ENCODE data around the gene GCLM.
"Not testable (repeated sequence)": the region's sequence is repeated elsewhere in the genome, so short reads cannot be mapped to it uniquely, and the experiment has no call there.

The GCLM gene

GRCh38 chr1:93937997-93938396 lies 28.8 kb upstream of the GCLM start:
- no peak overlapping the region for H3K4me3 ChIP-seq (replicated peaks; ENCODE audit: low read depth, low read length)
- TF ChIP-seq CTCF (IDR thresholded peaks at IDR 0.05; ENCODE audit: low read depth, low read length, missing control alignments): no peak
- no peak for DNase-seq (ENCODE audit: extremely low read depth, low read depth)

GRCh38 chr1:93925206-93925605 lies 16.0 kb upstream of the GCLM start:
- DNase-seq (ENCODE audit: extremely low read depth, low read depth): no peak
- no peak for TF ChIP-seq CTCF (IDR thresholded peaks at IDR 0.05; ENCODE audit: low read depth, low read length, missing control alignments)
- H3K4me3 ChIP-seq (replicated peaks; ENCODE audit: low read depth, low read length): no peak overlapping the region

- no peak for TF ChIP-seq CTCF (IDR thresholded peaks at IDR 0.05; ENCODE audit: low read depth, low read length, missing control alignments)
- H3K4me3 ChIP-seq (replicated peaks; ENCODE audit: low read depth, low read length): no peak overlapping the region
- DNase-seq (ENCODE audit: extremely low read depth, low read depth): no peak
Observed at GRCh38 chr1:93919780-93920179, 10.6 kb upstream of the GCLM start.

GRCh38 chr1:93917302-93917701 lies 8.1 kb upstream of the GCLM start:
- no peak for TF ChIP-seq CTCF (IDR thresholded peaks at IDR 0.05; ENCODE audit: low read depth, low read length, missing control alignments)
- DNase-seq (ENCODE audit: extremely low read depth, low read depth): no peak
- no peak overlapping the region for H3K4me3 ChIP-seq (replicated peaks; ENCODE audit: low read depth, low read length)

- DNase-seq (ENCODE audit: extremely low read depth, low read depth); H3K4me3 ChIP-seq (replicated peaks; ENCODE audit: low read depth, low read length): not testable (repeated sequence)
Observed at GRCh38 chr1:93910880-93911279, 1.6 kb upstream of the GCLM start.

GRCh38 chr1:93910305-93910704 lies 1.1 kb upstream of the GCLM start:
- no peak for TF ChIP-seq CTCF (IDR thresholded peaks at IDR 0.05; ENCODE audit: low read depth, low read length, missing control alignments)
- H3K4me3 ChIP-seq (replicated peaks; ENCODE audit: low read depth, low read length): no peak overlapping the region

GRCh38 chr1:93908394-93909145 lies 660 bp downstream of the GCLM start:
- no peak for TF ChIP-seq CTCF (IDR thresholded peaks at IDR 0.05; ENCODE audit: low read depth, low read length, missing control alignments)
- peak overlapping the region; percentile 72 for H3K4me3 ChIP-seq (replicated peaks; ENCODE audit: low read depth, low read length)
- no peak for DNase-seq (ENCODE audit: extremely low read depth, low read depth)

More at GRCh38 chr1:93910305-93910704, 1.1 kb upstream of the GCLM start:
- DNase-seq (ENCODE audit: extremely low read depth, low read depth): no peak

All from HFF-Myc (cell line).